Adrenal gland (tissue), 5 donors: ENCODE measurements around the gene XPR1.

ENCODE experiments used
- CTCF ChIP-seq, 6 experiments: fragments of 450-650 bp in 4 of 6; fragments of 200-600 bp in 2 of 6; sonication (generic) in 1 of 6; IDR thresholded peaks; 1 replicate in 5 of 6; 2 replicates in 1 of 6; pipeline versions ENCODE4 v1.5.1 to v1.8.0; 2016 to 2021; ENCODE audit warnings: antibody characterized with exemption in 6 of 6, mild to moderate bottlenecking in 2 of 6, moderate library complexity in 1 of 6
- POLR2A ChIP-seq, 2 donors: fragments of 450-650 bp; IDR thresholded peaks; one replicate each; pipeline ENCODE4 v1.6.1; 2017; ENCODE audit warnings: antibody characterized with exemption in 2 of 2, mild to moderate bottlenecking in 2 of 2, moderate library complexity in 1 of 2
- donor health status: DM: no; HTN: no; CAD: no.

- no peak for TF ChIP-seq CTCF (IDR thresholded peaks at IDR 0.05)
- TF ChIP-seq POLR2A (IDR thresholded peaks at IDR 0.05), result no peak
These were observed 542 bp upstream of the XPR1 start for GRCh38 chr1:180631194-180631765.
